GM12872 (cell line): ENCODE data around the gene CPN2.

Source experiments
- CTCF ChIP-seq: IDR thresholded peaks from 3 replicates; pipeline ENCODE4 v1.5.1; 2011; ENCODE audit warnings: low read depth, mild to moderate bottlenecking, low read length, moderate library complexity; ENCODE audit not compliant: insufficient read depth

Gene CPN2

GRCh38 chr3:194374935-194375334 lies 23.8 kb upstream of the CPN2 start:
- TF ChIP-seq CTCF: no peak

- no peak for TF ChIP-seq CTCF
Measured at GRCh38 chr3:194373899-194374298, 22.8 kb upstream of the CPN2 start.

GRCh38 chr3:194373028-194373427 lies 21.9 kb upstream of the CPN2 start:
- TF ChIP-seq CTCF: no peak

- no peak for TF ChIP-seq CTCF
Measured at GRCh38 chr3:194370753-194371152, 19.6 kb upstream of the CPN2 start.

GRCh38 chr3:194369522-194370279 lies 18.6 kb upstream of the CPN2 start, which contains the start of gene LRRC15:
Gene LRRC15, minus strand, starts transcription at chr3:194369743. Its CDS starts 8,700 bp downstream, at chr3:194361043.
- no peak for TF ChIP-seq CTCF

- no peak for TF ChIP-seq CTCF
Measured at GRCh38 chr3:194368918-194369317, 17.8 kb upstream of the CPN2 start.

- TF ChIP-seq CTCF: no peak
Measured at GRCh38 chr3:194367992-194368841, 17.1 kb upstream of the CPN2 start.
